ENCODE results near the gene TKFC. TPM values are rescaled to one million over a fixed set of nuclear protein-coding genes. Genes with fewer than 3 reads are reported as not detected.

TKFC gene
- total and polyA plus RNA-seq, 2 donors from 2014 or later: 64.6 to 107 TPM

- no peaks in the 10 kb centered on the region for H3K27me3 ChIP-seq (ENCODE audit: control insufficient read depth, insufficient read depth, low read length)
- no peaks in the 10 kb centered on the region for H3K4me1 ChIP-seq (ENCODE audit: control insufficient read depth in 2 of 3, insufficient read depth in 2 of 3, low read depth in 1 of 3, low read length in 3 of 3)
- no peak for DNase-seq
- H3K4me3 ChIP-seq (ENCODE audit: low read length in 3 of 3): no peak overlapping the region
- TF ChIP-seq CTCF (IDR thresholded peaks at IDR 0.05; ENCODE audit: borderline replicate concordance, extremely low read depth, insufficient read depth): no peak
- no peak for FAIRE-seq
- H3K27ac ChIP-seq (ENCODE audit: low read depth in 2 of 2, low read length in 2 of 2): no peak overlapping the region
- H3K9ac ChIP-seq (ENCODE audit: low read length in 3 of 3): no peak overlapping the region
- intact Hi-C loops (cut with DNase I): no loop called here
- H3K36me3 ChIP-seq (ENCODE audit: control insufficient read depth in 2 of 3, insufficient read depth in 3 of 3, low read length in 3 of 3): peaks cover 0 to 53% (median 19%) of the 10 kb centered on the region in 3 donors
- no peaks in the 10 kb centered on the region for H3K9me3 ChIP-seq (ENCODE audit: control insufficient read depth in 2 of 3, insufficient read depth in 1 of 3, low read length in 3 of 3)
These were observed 13.2 kb downstream of the TKFC start for GRCh38 chr11:61345954-61346843.

- FAIRE-seq: no peak
- Histone ChIP-seq H3K27ac (ENCODE audit: low read depth in 2 of 2, low read length in 2 of 2) (peak overlapping the region in 1 of 2 donors; percentile 52), H3K9me3 (ENCODE audit: control insufficient read depth in 2 of 3, insufficient read depth in 1 of 3, low read length in 3 of 3) (no peaks in the 10 kb centered on the region), H3K4me1 (ENCODE audit: control insufficient read depth in 2 of 3, insufficient read depth in 2 of 3, low read depth in 1 of 3, low read length in 3 of 3) (no peaks in the 10 kb centered on the region), H3K4me3 (ENCODE audit: low read length in 3 of 3) (no peak overlapping the region), H3K27me3 (ENCODE audit: control insufficient read depth, insufficient read depth, low read length) (no peaks in the 10 kb centered on the region), H3K9ac (ENCODE audit: low read length in 3 of 3) (no peak overlapping the region), H3K36me3 (ENCODE audit: control insufficient read depth in 2 of 3, insufficient read depth in 3 of 3, low read length in 3 of 3) (peaks cover 0 to 37% (median 23%) of the 10 kb centered on the region in 3 donors)
- DNase-seq: peak in 1 of 5 donors; percentile 81
- no peak for TF ChIP-seq CTCF (IDR thresholded peaks at IDR 0.05; ENCODE audit: borderline replicate concordance, extremely low read depth, insufficient read depth)
- intact Hi-C loops (cut with DNase I): no loop called here
These were observed 15.0 kb downstream of the TKFC start for GRCh38 chr11:61347916-61348461.

GRCh38 chr11:61349189-61349751, 16.2 kb downstream of the TKFC start:
- Histone ChIP-seq H3K36me3 (ENCODE audit: control insufficient read depth in 2 of 3, insufficient read depth in 3 of 3, low read length in 3 of 3) (peaks cover 0 to 36% (median 27%) of the 10 kb centered on the region in 3 donors), H3K4me1 (ENCODE audit: control insufficient read depth in 2 of 3, insufficient read depth in 2 of 3, low read depth in 1 of 3, low read length in 3 of 3) (no peaks in the 10 kb centered on the region), H3K9ac (ENCODE audit: low read length in 3 of 3) (no peak overlapping the region), H3K4me3 (ENCODE audit: low read length in 3 of 3) (no peak overlapping the region), H3K9me3 (ENCODE audit: control insufficient read depth in 2 of 3, insufficient read depth in 1 of 3, low read length in 3 of 3) (no peaks in the 10 kb centered on the region), H3K27me3 (ENCODE audit: control insufficient read depth, insufficient read depth, low read length) (no peaks in the 10 kb centered on the region), H3K27ac (ENCODE audit: low read depth in 2 of 2, low read length in 2 of 2) (no peak overlapping the region)
- DNase-seq (no peak), FAIRE-seq (no peak)
- TF ChIP-seq CTCF (IDR thresholded peaks at IDR 0.05; ENCODE audit: borderline replicate concordance, extremely low read depth, insufficient read depth): no peak
- intact Hi-C loops (cut with DNase I): no loop called here

Measured in kidney (tissue), 14 donors.